ENCODE data around the gene MARK4.

DNA sequence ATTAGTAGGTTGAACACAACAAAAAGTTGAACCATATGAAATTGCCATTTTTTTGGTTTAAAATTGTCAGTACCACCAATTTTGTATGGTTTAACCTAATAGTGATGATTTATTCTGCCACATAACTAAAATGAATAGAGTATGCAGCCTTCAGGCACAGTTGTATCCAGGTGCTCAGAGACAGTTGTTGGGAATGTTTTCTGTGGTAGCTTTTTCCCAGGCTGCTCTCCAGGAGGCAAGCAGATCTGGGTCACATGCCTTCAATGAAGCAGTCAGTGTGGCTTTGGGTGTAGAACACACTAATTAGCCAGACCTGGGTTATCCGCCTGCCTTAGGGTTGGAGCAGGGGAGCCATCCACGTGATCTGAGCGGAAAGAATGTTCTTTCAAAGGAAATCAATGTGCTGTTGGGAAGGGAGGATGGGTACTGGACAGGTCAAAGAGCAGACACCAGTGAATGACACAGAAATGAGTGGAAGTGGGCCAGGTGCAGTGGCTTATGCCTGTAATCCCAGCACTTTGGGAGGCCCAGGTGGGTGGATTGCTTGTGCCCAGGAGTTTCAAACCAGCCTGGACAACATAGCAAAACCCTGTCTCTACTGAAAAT is 28.6 kb downstream of the MARK4 start:
- no peak for TF ChIP-seq EZH2 (IDR thresholded peaks at IDR 0.05; ENCODE audit: insufficient read depth, poor library complexity, severe bottlenecking)
- TF ChIP-seq EZH2phosphoT487 (IDR thresholded peaks at IDR 0.05; ENCODE audit: insufficient read depth, low read depth), result no peak

All from GM23248 (cell line).